A673 (cell line): ENCODE data around the gene CDKN2A.

ENCODE experiments used
- CTCF ChIP-seq: fragments of 300-800, 200-600 bp; sonication (generic); conservative IDR thresholded peaks from 2 replicates; pipeline ENCODE4 v1.5.1; 2017; ENCODE audit warnings: low read depth, mild to moderate bottlenecking, antibody characterized with exemption, low read length, moderate library complexity, mixed read lengths
- EZH2 ChIP-seq: fragments of 200-600 bp; sonication (generic); IDR thresholded peaks from 2 replicates; pipeline ENCODE4 v1.6.1; 2017; ENCODE audit warnings: borderline replicate concordance, low read depth, mild to moderate bottlenecking, mixed read lengths, antibody characterized with exemption, low read length; ENCODE audit not compliant: poor library complexity, severe bottlenecking

- TF ChIP-seq CTCF, result no peak
- no peak for TF ChIP-seq EZH2
Measured at GRCh38 chr9:21970800-21971640, 23.2 kb downstream of the CDKN2A start.
